ENCODE measurements around the gene ATAD3A. TPM values are rescaled to one million over a fixed set of nuclear protein-coding genes. Genes with fewer than 3 reads are reported as not detected.

Gene ATAD3A
- total RNA-seq, 1 experiment from 2014 or later: 71.2 TPM

- no peak for TF ChIP-seq USF2 (CRISPR knock-in tag; IDR thresholded peaks at IDR 0.05)
- no peak for TF ChIP-seq ERG (CRISPR knock-in tag; IDR thresholded peaks at IDR 0.05)
- TF ChIP-seq ATF3 (CRISPR knock-in tag; conservative IDR thresholded peaks at IDR 0.05): no peak
- no peak for TF ChIP-seq KAT7 (CRISPR knock-in tag; IDR thresholded peaks at IDR 0.05; ENCODE audit: borderline replicate concordance)
- TF ChIP-seq ATF2 (CRISPR knock-in tag; IDR thresholded peaks at IDR 0.05; ENCODE audit: borderline replicate concordance, low read depth): no peak
- no peak; the same call in 1 of the 2 replicates for TF ChIP-seq ARID4B (CRISPR knock-in tag; IDR thresholded peaks at IDR 0.05; ENCODE audit: borderline replicate concordance)
- no peak for TF ChIP-seq RORB (CRISPR knock-in tag; IDR thresholded peaks at IDR 0.05)
- no peak for TF ChIP-seq ZBTB21 (CRISPR knock-in tag; IDR thresholded peaks at IDR 0.05; ENCODE audit: borderline replicate concordance)
- no peak for TF ChIP-seq MLX (CRISPR knock-in tag; IDR thresholded peaks at IDR 0.05)
- no peak for TF ChIP-seq GRHL2 (CRISPR knock-in tag; IDR thresholded peaks at IDR 0.05; ENCODE audit: insufficient replicate concordance, severe bottlenecking)
- no peak for TF ChIP-seq ZNF219 (CRISPR knock-in tag; IDR thresholded peaks at IDR 0.05; ENCODE audit: borderline replicate concordance)
- TF ChIP-seq PRRX2 (CRISPR knock-in tag; IDR thresholded peaks at IDR 0.05): no peak
- no peak for TF ChIP-seq OVOL2 (CRISPR knock-in tag; IDR thresholded peaks at IDR 0.05; ENCODE audit: borderline replicate concordance)
- no peak for TF ChIP-seq CDX4 (CRISPR knock-in tag; IDR thresholded peaks at IDR 0.05; ENCODE audit: borderline replicate concordance)
- no peak for TF ChIP-seq ZNF512 (CRISPR knock-in tag; IDR thresholded peaks at IDR 0.05; ENCODE audit: borderline replicate concordance)
- no peak; the same call in 1 of the 2 replicates for TF ChIP-seq NR3C1 (CRISPR knock-in tag; conservative IDR thresholded peaks at IDR 0.05; ENCODE audit: low read depth)
- TF ChIP-seq TP53 (CRISPR knock-in tag; IDR thresholded peaks at IDR 0.05): no peak
- TF ChIP-seq E2F4 (CRISPR knock-in tag; IDR thresholded peaks at IDR 0.05; ENCODE audit: borderline replicate concordance, low read depth): no peak
- no peak for TF ChIP-seq ATF6 (CRISPR knock-in tag; IDR thresholded peaks at IDR 0.05)
- no peak; the same call in 1 of the 2 replicates for TF ChIP-seq ELF4 (CRISPR knock-in tag; IDR thresholded peaks at IDR 0.05; ENCODE audit: low read depth)
These were observed 29.1 kb downstream of the ATAD3A start (continued) for GRCh38 chr1:1540818-1541628.
